T follicular helper cell (primary cell): ENCODE measurements around the gene LY6G5C.

ENCODE experiments used
- DNase-seq: peaks from one replicate; pipeline ENCODE4 v3.0.0-alpha.2; 2020; ENCODE audit warnings: low read depth

Gene LY6G5C

GRCh38 chr6:31662124-31662723, 18.6 kb downstream of the LY6G5C start:
- no peak for DNase-seq

GRCh38 chr6:31661262-31662123, 19.4 kb downstream of the LY6G5C start:
- no peak for DNase-seq

DNA sequence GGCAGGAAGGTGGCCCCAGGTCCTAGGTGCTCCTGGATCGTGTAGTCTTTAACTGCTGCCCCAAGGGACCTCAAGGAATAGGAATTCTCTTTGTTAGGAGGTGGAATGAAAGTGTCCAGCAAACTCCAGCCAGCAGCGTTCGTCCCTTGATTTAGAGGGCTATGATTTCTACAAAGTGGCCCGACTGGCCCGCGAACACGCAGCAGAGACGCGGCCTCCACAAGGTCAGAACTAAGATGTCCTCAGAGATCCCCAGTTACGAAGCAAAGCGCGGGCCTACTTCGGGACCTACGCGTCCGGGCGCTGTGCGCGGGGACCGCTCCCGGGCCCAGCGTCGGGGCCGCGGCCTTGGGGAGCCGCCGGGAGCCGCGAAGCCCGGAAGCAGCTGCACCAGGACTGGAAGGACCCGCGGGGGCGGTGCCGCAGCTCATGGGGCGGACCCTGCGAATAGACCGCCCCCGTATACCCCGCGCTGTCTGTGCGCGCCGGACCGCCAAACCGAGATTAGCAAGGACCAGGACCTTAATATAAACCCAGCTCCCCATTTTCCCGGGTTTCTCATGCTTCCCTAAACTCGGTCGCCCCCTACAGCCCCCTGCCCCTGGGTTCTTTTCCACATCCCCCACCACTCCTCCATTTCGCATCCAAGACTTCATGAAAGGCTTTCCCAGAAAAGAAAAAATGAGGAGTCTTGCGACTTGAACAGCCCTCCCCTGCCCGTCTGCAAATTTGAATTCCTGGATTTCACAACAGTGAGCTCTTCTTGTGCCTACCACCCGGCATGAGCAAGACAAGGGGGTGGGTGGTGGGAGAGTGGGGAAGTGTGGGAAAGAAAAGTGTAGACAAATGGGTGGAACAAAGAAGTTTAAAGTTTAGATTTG, 20.2 kb downstream of the LY6G5C start, which contains the start of gene C6orf47:
Gene C6orf47, minus strand, starts transcription at position 398 of the 881 bp plus-strand sequence. CDS start 831 bp downstream, outside the sequence.
- DNase-seq = peak; percentile 60

- DNase-seq = no peak
Measured at GRCh38 chr6:31659649-31660380, 21.1 kb downstream of the LY6G5C start.

DNA sequence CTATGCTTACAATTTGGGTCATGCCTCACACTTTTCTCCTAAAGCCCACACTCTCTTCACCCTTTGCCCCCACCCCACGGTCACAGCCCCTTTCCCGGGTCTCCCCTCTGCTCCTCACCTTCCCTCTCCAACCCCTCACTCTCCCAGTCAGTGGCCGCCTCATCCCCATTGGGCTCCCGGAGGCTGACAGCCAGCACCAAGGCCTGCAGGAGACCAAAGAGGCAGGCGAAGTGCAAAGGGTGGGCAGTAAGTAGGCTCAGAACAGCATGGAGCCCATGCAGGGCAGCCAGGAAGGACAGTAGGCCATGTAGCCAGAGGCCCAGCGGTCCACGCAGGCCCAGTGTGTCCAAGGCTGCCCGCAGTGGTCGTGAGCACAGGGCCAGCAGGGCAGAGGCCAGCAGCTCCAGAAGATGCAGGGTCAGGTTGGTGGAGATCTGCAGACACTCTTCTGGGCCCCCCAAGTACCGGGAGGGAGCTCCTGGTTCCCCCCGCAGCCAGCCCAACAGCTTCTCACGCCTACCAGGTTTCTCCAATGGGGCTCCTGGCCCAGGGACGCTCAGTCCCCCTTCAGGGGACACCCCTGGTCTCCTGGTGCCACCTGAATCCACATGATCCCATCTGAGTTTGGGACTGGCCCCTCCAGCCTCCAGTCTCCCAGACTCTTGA, 21.8 kb downstream of the LY6G5C start:
- no peak for DNase-seq

DNA sequence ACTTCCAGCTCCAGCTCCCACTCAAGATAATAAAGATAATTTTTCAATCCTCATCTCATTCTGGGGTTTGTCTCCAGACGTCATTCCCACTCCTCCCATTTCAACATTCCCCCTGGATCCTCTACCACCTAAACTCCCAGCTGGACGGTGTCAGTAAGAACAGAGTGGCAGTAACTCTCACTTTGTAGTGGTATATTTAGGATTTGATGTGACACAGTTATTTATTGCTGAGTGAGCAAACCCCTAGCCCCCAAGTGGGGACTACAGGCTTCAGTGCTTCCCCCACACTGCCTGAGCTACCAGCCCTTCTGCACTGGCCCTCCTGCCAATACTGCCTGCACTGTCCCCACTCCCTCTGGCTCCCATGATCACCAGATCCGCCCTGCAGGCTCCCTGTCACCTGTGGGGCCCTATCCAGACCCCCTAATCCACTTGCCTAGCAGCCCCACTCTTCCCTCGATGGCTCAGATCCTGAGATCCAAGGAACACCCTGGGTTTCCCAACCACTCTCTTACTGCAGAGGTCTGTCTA, 22.6 kb downstream of the LY6G5C start:
- no peak for DNase-seq

DNA sequence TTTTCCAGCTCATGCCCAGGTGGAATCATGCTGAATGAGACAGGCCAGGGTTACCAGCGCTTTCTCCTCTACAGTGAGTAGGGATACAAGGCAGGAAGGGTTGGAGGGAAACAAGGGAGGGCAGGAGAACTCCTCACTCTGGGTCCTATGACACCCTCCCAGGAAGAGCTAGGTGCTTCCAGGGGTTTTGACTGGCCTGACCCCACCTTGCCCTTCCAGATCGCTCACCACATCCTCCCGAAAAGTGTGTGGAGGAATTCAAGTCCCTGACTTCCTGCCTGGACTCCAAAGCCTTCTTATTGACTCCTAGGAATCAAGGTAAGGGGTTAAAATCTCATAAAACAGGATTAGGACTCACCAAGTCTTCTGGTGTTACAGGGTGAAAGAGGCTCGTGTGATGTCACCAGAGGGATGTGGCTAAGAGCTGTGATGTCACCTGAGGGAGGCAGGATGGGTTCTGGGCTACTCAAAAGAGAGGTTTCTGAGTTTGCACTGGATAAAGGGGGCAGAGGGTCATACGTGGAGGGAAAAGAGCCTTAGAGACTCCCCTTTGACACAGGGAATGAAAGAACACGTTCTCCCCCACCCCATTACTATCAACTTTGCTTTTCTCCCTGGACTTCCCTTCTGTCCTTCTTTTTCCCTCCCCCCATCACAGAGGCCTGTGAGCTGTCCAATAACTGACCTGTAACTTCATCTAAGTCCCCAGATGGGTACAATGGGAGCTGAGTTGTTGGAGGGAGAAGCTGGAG, 23.3 kb downstream of the LY6G5C start:
- DNase-seq = no peak

DNA sequence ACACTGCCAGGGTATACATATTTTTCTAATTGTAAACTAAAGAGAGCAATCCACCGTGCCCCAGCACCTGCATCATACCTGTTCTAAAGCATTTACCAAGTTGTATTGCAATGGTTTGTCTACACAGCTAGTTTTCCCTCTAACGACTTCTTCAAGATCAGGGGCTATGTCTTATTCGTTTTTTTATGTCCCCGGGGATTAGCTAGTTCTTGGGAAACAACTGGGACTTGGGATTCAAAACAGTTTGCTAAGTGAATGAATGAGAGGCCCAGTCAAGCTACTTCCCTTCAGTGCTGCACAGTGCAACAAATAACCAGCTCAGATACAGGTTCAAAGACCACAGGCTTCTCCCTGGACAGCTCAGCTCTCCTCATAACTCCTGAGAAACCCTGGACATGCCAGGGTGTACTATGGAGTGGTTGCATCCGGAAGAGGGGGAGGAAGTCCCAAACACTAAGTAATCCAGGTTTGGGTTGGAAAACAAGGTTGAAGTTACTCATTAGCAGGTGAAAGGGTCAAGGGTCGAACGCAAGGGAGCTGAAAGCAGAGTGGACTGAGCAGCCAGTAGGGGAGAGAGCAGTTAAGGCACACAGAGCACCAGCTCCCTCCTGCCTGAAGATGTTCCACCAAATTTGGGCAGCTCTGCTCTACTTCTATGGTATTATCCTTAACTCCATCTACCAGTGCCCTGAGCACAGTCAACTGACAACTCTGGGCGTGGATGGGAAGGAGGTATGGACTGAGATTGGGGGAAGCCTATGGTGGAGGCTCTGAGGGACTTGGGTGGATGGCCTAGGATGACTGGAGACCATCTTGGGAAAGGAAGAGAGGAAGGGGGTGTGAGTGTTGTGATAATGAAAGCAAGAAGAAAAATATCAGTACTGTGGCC, 25.3 kb downstream of the LY6G5C start, which contains the start of gene APOM:
Gene APOM, plus strand, starts transcription at position 546 of the 889 bp plus-strand sequence. Its CDS starts 73 bp downstream, at position 619.
- no peak for DNase-seq

DNA sequence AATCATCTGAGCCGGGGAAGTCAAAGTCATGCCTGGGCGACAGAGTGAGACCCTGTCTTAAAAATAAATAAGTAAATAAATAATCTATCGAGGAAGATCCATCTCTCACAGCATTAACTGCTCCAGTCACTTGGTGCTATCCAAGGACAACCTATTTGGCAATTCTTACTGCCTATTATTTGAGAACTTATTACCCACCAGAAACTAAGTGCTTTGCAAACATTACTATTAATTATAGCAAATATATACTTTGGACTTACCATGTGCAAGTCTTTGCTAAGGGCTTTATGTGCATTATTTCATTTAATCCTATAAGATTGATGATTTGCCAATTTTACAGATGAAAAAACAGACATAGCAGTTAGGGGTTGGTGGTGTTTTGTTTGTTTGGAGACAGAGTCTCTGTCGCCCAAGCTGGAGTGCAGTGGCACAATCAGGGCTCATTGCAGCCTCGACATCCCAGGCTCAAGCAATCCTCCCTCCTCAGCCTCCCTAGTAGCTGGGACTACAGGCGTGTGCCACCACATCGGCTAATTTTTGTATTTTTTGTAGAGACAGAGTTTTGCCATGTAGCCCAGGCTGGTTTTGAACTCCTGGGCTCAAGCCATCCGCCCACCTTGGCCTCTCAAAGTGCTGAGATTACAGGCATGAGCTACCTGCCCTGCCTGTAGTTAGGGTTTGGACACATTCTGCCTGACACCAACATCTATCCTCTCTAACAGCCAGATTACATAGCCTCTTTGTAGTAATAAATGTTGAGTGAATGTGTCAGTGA, 26.1 kb downstream of the LY6G5C start:
- DNase-seq = no peak

DNA sequence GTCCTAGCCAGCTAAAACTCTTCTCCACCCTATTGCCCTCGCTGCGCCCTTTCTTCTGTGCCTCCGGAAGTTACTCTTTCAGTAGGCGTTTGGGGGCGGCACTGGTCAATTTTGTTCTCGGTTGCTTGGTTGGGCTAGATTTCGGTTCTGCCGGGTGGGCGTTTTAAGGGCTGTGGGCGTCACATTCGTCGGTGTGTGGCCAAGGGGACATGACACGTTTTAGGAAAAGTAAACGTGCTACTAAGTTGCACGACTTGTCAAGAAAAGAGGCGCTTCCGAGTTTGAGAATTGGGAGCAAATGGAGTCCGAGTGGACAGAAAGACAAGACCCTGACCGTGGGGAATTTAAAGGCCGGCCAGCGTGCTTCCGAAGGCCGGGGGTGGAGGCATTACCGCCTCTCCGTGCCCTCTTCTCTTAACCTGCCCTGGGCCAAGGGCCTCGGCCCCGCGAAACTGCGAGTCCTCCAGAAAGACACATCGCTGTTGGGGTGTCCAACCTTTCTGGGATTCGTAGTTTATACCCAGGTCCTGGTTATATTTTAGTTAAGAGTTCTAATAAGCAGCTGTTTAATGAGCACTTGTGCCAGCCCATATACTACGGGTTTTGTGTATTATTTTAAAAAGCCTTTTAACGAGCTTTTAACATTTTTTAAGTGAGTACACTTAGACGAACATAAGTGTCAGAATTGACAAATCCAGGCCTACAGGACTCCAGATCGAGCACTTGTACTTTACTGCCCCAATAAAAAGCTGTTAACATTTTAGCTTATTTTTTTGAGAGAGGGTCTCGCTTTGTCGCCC, 27.7 kb downstream of the LY6G5C start:
- peak; percentile 76 for DNase-seq

- no peak for DNase-seq
Measured at GRCh38 chr6:31651602-31652191, 29.2 kb downstream of the LY6G5C start.

- DNase-seq = no peak
Measured at GRCh38 chr6:31645325-31645724, 35.5 kb downstream of the LY6G5C start.

GRCh38 chr6:31643818-31644454, 36.9 kb downstream of the LY6G5C start:
- no peak for DNase-seq

DNA sequence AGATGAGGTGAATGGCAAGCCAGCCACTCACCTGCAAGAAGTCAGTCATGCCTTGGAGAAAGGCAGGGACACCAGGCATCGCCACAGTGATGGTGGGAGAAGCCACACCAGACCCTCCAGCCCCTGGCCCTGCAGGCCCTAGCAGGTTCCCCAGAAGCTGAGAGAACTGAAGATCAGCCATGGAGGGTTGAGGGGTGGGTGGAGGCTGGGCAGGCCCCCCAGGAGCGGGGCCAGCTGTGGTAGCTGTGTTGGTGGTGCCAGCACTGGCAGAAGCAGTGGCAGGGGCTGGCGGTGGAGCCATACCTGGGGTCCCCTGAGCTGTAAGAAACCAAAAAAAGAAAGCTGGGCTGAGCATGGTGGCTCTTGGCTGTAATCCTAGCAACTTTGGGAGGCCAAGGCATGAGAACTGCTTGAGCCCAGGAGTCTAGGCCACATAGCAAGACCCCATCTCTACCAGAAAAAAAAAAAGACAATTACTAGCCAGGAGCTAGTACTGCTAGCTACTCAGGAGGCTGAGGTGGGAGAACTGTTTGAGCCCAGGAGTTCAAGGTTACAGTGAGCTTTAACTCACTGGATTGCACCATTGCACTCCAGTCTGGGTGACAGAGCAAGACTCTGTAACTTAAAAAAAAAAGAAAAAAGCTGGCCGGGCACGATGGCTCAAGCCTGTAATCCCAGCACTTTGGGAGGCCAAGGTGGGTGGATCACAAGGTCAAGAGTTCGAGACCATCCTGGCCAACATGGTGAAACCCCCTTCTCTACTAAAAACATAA, 37.9 kb downstream of the LY6G5C start:
- DNase-seq = no peak

DNA sequence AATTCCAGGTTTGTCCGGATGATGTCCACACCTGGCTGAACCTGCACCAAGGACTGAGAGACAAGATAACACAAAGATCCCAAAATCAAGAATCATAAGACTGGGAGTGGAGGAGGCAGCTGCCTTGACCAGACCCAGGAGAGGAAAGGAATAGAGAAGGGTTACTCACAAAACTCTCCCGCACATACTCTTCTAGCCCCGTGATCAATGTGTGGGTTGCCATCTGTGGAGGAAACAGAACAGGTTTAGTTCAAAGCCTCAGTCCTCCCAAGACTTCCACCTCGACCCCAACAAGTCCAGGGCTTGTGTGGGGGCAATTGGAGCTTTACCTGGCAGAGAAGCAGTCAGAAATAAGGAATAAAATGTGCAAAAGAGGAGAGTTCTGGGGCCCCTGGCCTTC, 39.5 kb downstream of the LY6G5C start:
- no peak for DNase-seq

DNA sequence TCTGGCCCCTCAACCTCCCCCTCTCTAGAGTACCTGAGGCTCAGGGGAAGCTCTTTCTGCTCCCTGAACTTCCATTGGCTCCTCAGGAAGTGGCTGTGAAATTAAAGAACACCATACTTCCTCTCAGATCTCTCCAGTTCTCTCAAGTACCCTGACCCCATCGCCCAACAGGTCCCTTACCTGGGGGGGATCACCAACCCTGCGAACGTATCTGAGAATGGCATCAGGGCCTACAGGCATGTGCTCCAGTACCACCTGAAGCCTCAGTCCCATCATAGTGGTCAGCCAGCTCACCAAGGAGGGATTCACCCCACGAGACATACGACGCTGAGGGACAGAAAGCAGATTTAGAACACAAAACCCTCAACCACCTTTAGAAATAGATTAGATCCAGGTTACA, 40.3 kb downstream of the LY6G5C start:
- no peak for DNase-seq
